Measurements from ENCODE around the gene ADAMTSL2.
"Not testable (repeated sequence)": the region's sequence is repeated elsewhere in the genome, so short reads cannot be mapped to it uniquely, and the experiment has no call there.

The ADAMTSL2 gene

DNA sequence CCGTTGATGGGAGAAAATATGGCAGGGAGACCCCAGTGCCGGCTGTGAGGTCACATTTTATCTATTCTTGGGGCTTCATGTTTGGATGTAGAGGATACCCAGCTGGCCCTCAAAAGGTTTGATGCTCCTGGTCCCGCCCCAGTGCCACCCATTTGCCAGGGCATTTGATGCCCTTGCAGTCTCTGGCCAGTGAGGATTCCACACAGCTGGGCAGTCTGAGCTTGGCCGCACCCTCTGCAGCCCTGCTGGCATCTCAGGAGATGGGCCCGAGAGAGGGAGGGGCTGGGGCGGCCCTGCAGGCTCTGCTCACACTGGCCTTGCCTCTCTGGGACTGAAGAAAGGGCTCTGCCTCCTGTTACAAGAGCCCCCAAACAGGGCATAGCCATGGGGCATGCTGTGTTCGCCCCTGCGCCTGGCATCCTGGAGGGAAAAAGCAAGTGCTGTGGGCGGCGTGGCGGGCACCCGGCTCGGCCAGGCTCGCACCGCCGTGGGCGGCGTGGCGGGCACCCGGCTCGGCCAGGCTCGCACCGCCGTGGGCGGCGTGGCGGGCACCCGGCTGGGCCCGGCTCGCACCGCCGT lies 27.6 kb downstream of the ADAMTSL2 start:
- DNase-seq, result no peak

DNA sequence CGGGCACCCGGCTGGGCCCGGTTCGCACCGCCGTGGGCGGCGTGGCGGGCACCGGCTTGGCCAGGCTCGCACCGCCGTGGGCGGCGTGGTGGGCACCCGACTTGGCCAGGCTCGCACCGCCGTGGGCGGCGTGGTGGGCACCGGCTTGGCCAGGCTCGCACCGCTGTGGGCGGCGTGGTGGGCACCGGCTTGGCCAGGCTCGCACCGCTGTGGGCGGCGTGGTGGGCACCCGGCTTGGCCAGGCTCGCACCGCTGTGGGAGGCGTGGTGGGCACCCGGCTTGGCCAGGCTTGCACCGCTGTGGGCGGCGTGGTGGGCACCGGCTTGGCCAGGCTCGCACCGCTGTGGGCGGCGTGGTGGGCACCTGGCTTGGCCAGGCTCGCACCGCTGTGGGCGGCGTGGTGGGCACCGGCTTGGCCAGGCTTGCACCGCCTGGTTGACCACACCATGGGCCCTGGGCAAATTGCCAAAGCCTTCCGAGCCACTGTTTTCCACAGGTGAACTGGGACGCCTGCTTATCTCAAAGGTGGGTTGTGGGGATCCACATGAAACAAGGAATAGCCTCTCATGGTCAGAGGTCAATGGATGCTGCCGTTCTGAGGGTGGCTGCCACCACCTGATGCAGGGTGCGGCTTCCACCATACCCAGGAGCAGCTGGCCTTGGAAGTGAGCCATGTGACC lies 28.2 kb downstream of the ADAMTSL2 start:
- DNase-seq, result no peak

DNA sequence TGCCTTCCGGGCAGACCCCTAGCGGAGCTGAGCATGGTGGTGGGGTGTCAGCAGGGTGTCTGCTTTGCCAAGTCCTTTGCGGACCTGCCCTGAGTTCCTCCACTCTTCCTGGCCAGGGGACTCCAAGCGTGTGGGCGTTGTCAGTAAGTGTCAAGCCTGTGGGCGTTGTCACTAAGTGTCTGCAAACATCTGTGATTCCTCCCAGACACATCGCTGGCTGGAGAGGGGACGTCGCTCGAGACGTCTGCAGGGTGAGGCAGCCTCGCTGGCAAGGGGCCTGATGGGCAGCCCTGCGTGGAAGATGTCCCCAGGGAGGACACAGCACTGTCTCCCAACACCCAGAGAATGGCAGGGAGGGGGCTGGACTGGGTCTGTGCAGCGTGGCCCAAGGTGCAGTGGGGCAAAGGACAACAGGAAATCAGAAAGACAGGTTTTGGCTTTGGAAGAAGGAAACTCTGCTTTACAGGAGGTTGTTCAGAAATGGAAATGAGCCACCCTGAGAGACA lies 28.8 kb downstream of the ADAMTSL2 start:
- DNase-seq, result no peak

DNA sequence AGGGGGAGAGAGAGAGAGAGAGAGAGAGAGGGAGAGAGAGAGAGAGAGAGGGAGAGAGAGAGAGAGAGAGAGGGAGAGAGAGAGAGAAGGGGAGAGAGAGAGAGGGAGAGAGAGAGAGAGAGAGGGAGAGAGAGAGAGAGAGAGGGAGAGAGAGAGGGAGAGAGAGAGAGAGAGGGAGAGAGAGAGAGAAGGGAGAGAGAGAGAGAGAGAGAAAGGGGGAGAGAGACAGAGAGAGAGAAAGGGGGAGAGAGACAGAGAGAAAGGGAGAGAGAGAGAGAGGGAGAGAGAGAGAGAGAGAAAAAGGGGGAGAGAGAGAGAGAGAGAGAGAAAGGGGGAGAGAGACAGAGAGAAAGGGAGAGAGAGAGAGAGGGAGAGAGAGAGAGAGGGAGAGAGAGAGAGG lies 29.3 kb downstream of the ADAMTSL2 start:
- not testable (repeated sequence) for DNase-seq

DNA sequence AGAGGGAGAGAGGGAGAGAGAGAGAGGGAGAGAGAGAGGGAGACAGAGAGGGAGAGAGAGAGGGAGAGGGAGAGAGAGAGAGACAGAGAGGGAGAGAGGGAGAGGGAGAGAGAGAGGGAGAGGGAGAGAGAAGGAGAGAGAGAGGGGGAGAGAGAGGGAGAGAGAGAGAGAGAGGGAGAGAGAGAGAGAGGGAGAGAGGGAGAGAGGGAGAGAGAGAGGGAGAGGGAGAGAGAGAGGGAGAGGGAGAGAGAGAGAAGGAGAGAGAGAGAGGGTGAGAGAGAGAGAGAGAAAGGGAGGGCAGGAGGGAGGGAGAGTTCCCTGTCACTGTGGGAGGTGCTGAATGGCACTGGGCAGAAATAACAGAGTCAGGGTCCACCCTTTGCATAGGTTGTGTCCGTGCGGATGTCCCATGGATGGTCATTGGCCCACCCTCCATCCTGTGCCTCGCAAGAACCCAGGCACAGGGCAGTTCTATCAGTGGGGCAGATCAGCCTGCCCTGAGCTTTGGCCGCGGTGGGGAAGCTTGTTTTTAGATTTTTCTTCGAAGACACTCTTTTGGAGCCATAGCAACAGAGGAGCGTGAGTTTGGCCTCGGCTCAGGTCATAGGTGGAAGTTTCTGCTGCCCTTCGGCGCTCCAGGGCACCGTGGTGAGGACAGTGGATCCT lies 30.1 kb downstream of the ADAMTSL2 start:
- no peak for DNase-seq

DNA sequence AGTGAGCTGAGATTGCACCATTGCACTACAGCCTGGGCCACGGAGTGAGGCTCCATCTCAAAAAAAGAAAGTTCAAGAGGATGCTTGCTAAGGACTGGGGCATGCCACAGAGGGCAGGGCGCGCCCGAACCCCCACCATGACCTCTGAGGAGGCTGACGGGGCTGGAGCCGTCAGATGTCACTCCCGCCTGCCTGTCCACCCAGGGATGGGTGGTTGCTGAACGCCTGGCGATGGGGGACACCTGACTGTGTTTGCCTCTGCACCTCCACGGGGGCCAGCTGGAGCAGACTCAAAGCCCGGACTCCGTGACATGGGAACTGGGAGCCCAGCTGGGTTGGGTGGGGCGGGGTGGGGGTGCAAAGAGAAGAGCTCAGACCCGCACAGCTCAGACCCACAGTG lies 31.9 kb downstream of the ADAMTSL2 start:
- no peak for DNase-seq

DNA sequence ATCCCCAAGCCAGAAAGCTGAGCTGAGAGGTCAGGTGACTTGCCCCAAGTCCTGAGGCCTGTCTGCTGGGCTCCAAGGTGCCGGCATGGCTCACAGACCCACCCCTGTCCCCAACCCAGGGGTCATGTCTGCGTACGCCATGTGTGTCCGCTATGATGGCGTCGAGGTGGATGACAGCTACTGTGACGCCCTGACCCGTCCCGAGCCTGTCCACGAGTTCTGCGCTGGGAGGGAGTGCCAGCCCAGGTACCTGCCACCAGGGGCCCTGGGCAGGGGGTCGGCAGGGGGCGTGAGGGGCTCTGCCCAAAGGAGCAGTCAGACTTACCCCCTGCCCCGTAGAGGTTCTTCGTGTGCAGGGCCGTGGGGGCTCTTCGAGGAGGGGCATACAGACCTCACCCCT lies 32.3 kb downstream of the ADAMTSL2 start:
- DNase-seq, result no peak

DNA sequence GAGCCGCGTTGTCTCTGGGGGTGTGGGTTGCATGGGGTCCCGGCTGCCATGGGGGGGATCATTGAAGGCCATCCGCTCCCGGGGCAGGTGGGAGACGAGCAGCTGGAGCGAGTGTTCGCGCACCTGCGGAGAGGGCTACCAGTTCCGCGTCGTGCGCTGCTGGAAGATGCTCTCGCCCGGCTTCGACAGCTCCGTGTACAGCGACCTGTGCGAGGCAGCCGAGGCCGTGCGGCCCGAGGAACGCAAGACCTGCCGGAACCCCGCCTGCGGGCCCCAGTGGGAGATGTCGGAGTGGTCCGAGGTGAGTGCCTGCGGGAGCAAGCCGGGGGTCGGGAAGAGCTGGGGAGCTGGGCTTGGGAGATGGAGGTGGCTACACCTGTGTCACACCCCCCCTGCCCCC lies 33.7 kb downstream of the ADAMTSL2 start:
- DNase-seq, result no peak

DNA sequence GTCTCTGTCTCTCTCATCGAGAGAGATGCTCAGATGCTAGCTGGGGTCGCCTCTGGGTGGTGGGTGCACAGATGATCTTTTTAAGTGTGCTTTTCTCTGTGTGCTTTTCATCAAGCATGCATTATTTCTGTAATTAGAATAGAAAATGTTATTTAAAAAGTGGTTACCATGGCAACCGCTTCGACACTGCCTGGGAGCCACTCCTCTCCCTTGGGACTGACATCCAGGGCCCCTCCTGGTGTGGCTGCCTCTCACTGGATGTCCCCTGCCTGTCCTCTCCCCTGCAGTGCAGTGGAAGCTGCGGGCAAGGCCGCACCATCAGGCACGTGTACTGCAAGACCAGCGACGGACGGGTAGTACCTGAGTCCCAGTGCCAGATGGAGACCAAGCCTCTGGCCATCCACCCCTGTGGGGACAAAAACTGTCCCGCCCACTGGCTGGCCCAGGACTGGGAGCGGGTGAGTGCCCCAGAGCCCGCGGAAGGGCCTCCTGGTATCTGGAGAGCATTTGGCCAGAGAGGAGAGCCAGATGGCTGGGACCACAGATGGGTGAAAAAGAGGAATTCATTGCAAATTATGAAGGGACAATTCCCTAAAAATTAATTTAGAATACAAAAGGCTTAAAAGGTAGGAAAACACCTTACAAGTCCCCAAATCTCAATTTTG lies 34.7 kb downstream of the ADAMTSL2 start:
- no peak for DNase-seq

DNA sequence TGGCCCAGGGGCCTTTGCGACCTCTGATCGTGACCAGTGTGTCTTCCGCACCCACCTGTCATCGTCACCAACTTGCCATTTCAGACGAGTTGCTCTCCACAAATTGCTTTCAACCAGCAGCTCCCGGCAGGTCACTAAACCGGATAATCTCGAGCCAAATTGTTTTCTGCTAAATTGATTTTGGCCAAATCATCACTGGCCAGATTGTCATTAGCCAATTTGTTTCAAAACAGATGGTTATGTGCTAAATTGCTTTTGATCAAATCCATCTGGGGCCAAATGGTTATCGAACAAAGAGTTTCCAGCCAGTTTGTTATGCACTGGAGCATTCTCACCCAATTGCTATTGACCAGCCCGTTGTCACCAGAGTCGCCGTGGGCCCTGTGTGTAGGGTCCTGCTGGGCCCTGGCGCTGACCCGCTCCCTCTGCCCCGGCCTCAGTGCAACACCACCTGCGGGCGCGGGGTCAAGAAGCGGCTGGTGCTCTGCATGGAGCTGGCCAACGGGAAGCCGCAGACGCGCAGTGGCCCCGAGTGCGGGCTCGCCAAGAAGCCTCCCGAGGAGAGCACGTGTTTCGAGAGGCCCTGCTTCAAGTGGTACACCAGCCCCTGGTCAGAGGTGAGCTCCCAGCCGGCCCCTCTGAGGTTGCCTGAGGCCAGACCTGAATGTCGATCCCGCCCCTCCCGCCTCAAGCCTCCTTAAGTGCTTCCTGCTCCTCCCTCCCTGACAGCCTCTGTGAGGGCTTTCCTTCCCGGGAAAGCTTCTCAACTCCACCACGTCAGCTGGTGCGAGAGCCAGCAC lies 35.6 kb downstream of the ADAMTSL2 start:
- no peak for DNase-seq

DNA sequence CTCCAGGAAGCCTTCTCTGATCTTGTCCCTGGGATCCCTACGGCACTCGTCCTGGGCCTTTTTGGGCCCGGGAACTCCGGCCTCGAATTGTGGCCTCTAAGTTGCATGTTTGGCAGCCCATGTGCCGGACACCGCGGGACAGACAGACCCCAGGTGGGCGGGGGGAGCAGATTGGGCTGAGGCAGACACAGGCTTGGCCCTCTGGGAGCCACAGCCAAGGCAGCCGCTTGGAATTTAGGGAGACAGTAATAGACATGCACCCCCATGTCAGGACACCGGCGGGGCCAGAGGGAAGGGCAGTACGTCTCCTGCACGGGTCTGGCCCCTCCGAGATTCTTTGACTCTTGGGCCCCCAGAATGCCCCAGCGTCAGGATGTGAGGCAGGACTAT lies 36.2 kb downstream of the ADAMTSL2 start:
- no peak for DNase-seq

DNA sequence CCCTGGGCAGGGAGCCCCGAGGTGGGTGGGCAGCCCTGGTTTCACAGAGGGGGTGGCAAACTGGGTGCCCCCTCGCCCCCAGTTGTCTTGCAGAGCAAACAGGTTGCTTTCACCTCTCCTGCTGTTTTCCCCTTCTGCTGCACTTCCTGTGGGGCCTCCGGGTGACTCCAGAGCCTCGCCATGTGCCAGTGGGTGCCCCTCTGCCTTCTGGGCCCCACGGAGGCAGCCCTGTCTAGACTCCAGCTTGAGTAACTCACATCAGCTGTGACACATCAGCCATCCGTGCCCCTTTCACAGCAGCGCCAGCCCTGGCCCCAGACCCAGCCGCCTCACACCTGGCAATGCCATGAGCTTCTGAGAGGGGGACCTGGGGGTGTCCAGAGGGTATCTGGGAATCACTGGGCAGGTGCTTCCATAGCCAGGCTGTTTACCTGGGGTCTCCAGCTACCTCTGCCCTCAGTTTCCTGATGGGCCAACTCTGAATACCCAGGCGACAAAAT lies 36.9 kb downstream of the ADAMTSL2 start:
- DNase-seq, result no peak

DNA sequence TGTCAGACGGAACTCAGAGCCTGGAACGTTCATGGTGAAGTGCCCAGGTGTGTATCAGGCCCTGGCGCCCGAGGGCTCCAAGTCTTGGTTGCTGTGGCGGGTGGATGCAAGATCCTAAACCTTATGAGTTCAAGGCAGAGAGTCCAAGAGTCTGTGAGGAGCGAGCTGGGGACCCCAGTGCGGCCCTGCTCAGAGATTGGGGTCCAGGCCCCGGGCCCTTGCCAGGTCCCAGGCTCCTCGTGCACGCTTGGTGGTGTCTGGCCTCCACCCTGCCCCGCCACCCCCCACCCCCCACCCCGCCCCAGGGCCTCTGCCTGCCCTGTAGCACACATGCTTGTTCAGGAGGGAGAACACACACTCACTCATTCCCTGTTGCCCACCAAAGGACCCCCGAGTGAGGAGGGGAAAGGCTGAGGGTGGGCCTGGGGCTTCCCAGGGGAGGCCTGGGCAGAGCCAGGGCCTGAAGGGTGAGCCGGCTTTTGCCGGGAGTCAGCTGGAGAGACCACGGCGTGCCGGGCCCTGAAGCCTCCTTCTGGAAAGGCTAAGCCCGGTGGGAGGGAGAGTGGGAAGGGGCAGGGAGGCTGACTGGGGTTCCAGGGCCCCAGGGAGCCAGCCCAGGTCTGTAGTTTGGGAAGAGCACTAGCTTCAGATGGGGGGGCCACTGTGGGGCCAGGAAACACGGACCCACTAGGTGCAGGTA lies 37.5 kb downstream of the ADAMTSL2 start:
- DNase-seq, result no peak

DNA sequence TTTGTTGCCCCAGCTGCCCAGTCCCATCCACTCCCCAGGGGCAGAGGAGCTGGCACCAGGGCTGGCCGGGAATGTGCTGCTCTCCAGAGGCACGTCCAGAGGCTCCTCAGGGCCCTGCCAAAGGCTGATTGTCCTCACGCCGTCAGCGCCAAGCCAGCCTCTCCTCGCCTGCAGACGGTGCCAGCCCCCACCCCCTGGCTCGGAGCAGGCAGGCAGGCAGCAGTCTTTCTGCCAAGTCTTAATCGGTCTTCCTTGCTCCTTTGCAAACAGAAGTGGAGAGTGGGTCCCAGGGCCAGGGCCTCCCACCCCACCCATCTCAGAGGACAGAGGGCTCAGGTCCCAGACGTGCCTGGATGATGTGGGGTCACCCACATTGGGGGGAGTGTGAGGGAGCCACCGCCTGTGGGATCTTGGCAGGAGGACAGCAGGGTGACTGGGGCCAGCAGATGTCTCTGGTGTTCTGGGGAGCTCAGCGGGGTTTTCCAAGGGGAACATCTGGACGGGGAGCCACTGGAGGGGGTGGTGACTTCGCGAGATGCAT lies 38.4 kb downstream of the ADAMTSL2 start:
- no peak for DNase-seq

DNA sequence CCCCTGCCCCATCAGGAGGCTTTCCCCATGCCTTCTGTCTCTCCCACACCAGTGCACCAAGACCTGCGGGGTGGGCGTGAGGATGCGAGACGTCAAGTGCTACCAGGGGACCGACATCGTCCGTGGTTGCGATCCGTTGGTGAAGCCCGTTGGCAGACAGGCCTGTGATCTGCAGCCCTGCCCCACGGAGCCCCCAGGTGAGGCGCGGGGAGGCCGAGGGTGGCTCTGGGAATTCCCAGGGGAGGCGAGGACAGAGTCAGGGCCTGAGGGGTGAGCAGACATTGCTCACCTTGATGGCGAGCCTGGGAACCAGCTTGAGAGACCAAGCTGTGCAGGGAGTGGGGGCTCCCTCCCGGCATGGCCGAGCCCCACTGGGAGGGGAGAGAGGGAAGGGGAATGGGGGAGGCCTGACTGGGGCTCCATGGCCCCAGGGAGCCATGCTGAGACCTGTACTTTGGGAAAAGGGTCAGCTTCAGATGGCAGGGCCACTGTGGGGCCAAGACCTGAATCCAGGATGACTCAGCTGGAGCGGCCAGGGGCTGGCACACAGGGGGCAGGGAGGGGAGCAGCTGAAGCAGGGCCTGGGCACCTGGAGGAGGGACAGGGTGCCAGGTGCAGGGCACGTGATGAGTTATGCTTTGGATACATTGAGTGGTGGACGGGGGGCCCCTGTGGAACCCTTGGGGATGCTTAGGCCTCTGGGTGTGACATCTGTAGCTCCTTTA lies 39.4 kb downstream of the ADAMTSL2 start:
- no peak for DNase-seq

DNA sequence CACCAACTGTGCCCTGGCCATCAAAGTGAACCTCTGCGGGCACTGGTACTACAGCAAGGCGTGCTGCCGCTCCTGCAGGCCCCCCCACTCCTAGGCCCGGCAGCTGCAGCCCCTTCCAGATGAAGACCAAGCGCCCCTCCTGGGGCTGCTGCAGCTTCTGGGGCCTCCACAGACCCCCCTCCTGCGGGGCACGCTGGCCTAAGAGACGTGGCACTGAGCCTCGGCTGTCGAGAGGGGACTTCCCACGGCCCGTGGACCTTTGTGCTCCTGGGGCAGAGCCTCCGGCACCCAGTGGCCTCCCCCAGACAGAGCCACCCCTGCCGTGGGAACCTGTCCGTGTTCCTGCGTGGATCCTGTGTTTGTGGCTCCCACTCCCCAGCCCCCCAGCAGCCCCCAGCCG lies 40.3 kb downstream of the ADAMTSL2 start:
- no peak for DNase-seq

DNA sequence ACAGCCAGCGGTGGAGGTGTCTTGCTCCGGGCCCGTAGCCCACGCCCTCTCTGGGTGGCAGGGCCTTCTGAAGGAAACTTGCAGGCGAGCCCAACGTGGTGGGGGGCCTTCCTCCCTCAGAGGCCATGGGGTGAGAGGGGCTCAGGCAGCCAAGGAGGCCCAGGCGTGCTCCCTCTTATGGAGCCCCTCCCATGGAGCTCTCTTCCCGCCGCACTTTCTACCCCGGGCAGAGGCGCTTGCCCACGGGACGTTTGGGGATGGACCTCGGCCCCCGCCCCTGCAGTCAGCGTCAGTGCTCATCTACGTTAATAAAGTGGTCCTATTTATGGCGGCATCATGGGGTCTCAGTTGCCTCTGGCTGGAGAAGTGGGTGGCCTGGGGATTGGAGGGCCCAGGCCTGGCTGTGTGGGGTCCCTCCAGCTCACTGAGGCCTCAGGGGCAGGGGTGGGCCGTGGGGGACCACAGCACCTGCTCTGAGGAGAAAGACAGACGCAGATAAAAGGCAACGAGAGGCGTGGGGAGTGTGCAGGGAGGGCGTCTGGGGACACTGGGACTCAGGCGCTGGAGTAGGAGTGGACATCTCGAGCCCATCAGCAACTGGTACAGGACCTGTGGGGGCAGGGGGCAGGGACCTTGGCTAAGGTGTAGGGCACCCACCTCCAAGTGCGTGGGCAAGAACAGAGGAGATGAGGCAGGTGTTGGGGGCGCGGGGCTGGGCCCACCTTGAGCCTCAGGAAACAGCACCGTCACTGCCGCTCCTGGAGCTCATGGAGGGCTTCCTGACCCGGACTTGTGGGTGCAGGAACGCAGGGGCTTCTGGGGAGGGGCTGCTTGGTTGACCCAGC lies 40.9 kb downstream of the ADAMTSL2 start:
- DNase-seq, result no peak

DNA sequence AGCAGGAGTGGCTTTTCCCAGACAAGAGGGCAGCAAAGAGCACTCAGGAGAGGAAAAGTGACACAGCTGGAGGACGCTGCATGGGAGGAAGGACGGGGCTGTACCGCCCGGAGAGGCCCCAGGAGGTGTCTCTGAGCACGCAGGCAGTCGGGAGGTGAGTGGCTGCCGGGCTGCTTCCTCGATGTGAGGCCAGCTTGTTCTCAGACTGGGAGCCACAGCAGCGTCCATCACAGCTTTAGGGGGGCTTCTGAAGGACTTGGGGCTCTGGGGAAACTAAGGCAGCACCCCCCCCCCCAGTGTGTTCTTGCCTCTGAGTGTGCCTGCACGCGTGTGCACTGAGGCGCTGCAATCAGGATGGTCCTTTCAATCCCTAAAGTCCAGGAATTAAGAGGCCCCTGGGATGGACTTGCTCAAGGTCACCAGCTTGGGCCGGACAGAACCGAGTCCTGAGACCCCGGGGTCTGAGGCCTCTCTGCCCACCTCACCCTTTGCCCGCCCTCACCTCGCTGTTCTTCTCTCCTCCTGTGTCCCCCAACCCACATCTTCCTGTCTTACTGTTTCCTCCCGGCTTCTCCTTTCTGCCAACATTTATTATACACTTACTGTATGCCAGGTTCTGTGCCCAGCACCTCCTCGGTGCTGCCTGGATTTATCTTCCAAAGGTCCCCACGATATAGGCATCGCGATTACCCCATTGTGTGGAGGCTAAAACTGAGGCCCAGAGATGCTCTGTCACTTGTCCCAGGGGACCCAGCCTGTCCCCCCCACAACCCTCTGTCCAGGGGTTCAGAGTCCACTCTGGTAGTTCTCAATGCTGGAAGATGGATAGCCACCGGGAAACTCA lies 41.7 kb downstream of the ADAMTSL2 start:
- no peak for DNase-seq

All from stimulated activated naive CD4-positive, alpha-beta T cell treated with Interleukin-2 at 50 U/mL for 16 hours (primary cell).